ENCODE data around the gene GHR.

GHR gene

DNA sequence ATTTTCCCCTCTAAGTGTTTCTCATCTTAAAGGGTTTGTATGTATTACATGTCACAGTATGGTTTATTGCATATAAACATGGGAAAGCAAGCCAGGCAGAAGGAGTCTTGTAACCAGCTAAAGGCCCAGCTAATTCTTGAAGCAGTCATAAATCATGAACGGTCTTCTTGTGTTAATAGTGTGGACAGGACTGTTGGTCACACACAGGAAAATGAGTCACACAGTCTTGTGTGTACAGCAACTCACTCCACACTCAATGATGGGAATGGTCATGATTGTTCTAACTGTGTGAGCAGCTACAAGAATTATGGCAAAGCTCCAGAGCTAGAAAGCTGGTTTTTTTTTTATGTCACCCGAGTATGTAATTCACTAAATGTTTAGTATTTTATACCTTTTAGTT is 123.9 kb downstream of the GHR start:
- Histone ChIP-seq H3K9me3 (ENCODE audit: insufficient read depth, low read depth, low read length) (no peaks in the 10 kb centered on the region), H3K4me3 (ENCODE audit: low read length, poor library complexity, severe bottlenecking) (no peak overlapping the region), H3K36me3 (ENCODE audit: insufficient read depth, low read length) (no peaks in the 10 kb centered on the region), H3K4me1 (ENCODE audit: insufficient read depth, low read length, poor library complexity, severe bottlenecking) (no peaks in the 10 kb centered on the region), H3F3A (ENCODE audit: low read depth) (no peaks in the 10 kb centered on the region), H2AFZ (ENCODE audit: low read length) (no peak overlapping the region), H3K4me2 (ENCODE audit: low read depth, low read length, poor library complexity, severe bottlenecking) (no peak overlapping the region), H3K9me2 (replicated peaks; ENCODE audit: low read depth, low read length) (no peaks in the 10 kb centered on the region), H3K27me3 (ENCODE audit: insufficient read depth, low read length, poor library complexity, severe bottlenecking) (no peaks in the 10 kb centered on the region), H3K9ac (ENCODE audit: low read depth, low read length, poor library complexity, severe bottlenecking) (no peak overlapping the region), H4K20me1 (ENCODE audit: insufficient read depth, low read length, poor library complexity, severe bottlenecking) (no peaks in the 10 kb centered on the region), H3K79me2 (ENCODE audit: insufficient read depth, low read length) (no peaks in the 10 kb centered on the region)
- TF ChIP-seq EZH2phosphoT487 (IDR thresholded peaks at IDR 0.05; ENCODE audit: borderline replicate concordance): no peak
- TF ChIP-seq, protein P1, sequence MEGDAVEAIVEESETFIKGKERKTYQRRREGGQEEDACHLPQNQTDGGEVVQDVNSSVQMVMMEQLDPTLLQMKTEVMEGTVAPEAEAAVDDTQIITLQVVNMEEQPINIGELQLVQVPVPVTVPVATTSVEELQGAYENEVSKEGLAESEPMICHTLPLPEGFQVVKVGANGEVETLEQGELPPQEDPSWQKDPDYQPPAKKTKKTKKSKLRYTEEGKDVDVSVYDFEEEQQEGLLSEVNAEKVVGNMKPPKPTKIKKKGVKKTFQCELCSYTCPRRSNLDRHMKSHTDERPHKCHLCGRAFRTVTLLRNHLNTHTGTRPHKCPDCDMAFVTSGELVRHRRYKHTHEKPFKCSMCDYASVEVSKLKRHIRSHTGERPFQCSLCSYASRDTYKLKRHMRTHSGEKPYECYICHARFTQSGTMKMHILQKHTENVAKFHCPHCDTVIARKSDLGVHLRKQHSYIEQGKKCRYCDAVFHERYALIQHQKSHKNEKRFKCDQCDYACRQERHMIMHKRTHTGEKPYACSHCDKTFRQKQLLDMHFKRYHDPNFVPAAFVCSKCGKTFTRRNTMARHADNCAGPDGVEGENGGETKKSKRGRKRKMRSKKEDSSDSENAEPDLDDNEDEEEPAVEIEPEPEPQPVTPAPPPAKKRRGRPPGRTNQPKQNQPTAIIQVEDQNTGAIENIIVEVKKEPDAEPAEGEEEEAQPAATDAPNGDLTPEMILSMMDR (conservative IDR thresholded peaks at IDR 0.05; ENCODE audit: low read length): no peak

DNA sequence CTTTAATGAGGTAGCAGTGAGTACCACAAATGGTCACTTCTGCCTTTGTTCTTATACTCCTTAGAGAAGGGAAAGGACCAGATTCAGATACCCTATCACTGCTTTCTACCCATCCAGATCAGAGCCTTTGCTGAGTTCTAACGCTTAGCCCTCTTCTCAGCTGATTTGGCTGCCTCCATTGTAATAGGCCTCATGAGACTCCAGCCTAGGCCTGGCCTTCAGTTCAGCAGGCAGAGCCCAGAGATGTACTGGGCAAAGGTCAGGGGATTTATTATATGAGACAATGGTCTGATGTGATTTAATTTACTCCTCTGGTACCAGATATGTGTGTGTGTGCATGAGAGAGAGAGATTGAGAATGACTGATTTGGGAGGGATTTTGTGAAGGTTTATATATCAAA is 124.7 kb downstream of the GHR start:
- Histone ChIP-seq H3F3A (ENCODE audit: low read depth) (no peaks in the 10 kb centered on the region), H3K79me2 (ENCODE audit: insufficient read depth, low read length) (no peaks in the 10 kb centered on the region), H3K9ac (ENCODE audit: low read depth, low read length, poor library complexity, severe bottlenecking) (no peak overlapping the region), H3K27me3 (ENCODE audit: insufficient read depth, low read length, poor library complexity, severe bottlenecking) (no peaks in the 10 kb centered on the region), H3K36me3 (ENCODE audit: insufficient read depth, low read length) (no peaks in the 10 kb centered on the region), H3K9me3 (ENCODE audit: insufficient read depth, low read depth, low read length) (no peaks in the 10 kb centered on the region), H3K4me1 (ENCODE audit: insufficient read depth, low read length, poor library complexity, severe bottlenecking) (no peaks in the 10 kb centered on the region), H3K4me2 (ENCODE audit: low read depth, low read length, poor library complexity, severe bottlenecking) (no peak overlapping the region), H4K20me1 (ENCODE audit: insufficient read depth, low read length, poor library complexity, severe bottlenecking) (no peaks in the 10 kb centered on the region), H3K9me2 (replicated peaks; ENCODE audit: low read depth, low read length) (no peaks in the 10 kb centered on the region), H2AFZ (ENCODE audit: low read length) (no peak overlapping the region), H3K4me3 (ENCODE audit: low read length, poor library complexity, severe bottlenecking) (no peak overlapping the region)
- TF ChIP-seq EZH2phosphoT487 (IDR thresholded peaks at IDR 0.05; ENCODE audit: borderline replicate concordance): no peak
- TF ChIP-seq, protein P1 (conservative IDR thresholded peaks at IDR 0.05; ENCODE audit: low read length): no peak

DNA sequence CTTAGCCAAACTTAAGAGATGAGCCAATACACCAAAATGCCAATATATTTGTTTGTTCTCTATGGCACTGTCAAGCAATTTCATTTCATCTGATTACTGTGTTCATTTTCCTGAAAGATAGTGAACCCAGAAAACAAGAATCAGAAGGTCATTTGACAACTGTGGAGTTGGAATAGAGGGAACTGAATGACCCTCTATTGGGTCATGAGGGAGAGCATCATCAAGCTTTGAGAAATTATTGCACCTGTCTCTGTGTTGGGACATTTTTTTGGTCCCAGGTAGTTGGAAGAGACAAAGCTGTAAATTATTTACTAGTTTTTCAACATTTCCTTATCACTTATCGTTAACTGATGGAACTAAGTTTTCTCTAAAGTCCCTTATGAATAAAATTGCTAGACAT is 129.4 kb downstream of the GHR start:
- no peaks in the 10 kb centered on the region for H3K4me1 ChIP-seq (ENCODE audit: insufficient read depth, low read length, poor library complexity, severe bottlenecking)

More for the DNA sequence above, 129.4 kb downstream of the GHR start:
- no peak for TF ChIP-seq EZH2phosphoT487 (IDR thresholded peaks at IDR 0.05; ENCODE audit: borderline replicate concordance)
- TF ChIP-seq, protein P1 (conservative IDR thresholded peaks at IDR 0.05; ENCODE audit: low read length): no peak
- no peak overlapping the region for H3K9ac ChIP-seq (ENCODE audit: low read depth, low read length, poor library complexity, severe bottlenecking)
- H3K9me3 ChIP-seq (ENCODE audit: insufficient read depth, low read depth, low read length): no peaks in the 10 kb centered on the region
- no peaks in the 10 kb centered on the region for H3K27me3 ChIP-seq (ENCODE audit: insufficient read depth, low read length, poor library complexity, severe bottlenecking)
- no peaks in the 10 kb centered on the region for H3K36me3 ChIP-seq (ENCODE audit: insufficient read depth, low read length)
- no peaks in the 10 kb centered on the region for H3K79me2 ChIP-seq (ENCODE audit: insufficient read depth, low read length)
- no peaks in the 10 kb centered on the region for H3K9me2 ChIP-seq (replicated peaks; ENCODE audit: low read depth, low read length)
- H3K4me3 ChIP-seq (ENCODE audit: low read length, poor library complexity, severe bottlenecking): no peak overlapping the region
- H4K20me1 ChIP-seq (ENCODE audit: insufficient read depth, low read length, poor library complexity, severe bottlenecking): no peaks in the 10 kb centered on the region
- H3K4me2 ChIP-seq (ENCODE audit: low read depth, low read length, poor library complexity, severe bottlenecking): no peak overlapping the region
- H2AFZ ChIP-seq (ENCODE audit: low read length): no peak overlapping the region
- H3F3A ChIP-seq (ENCODE audit: low read depth): no peaks in the 10 kb centered on the region

All from Loucy (cell line).